HepG2 (cell line): ENCODE data around the gene SGMS1.

Experiments used
- FOXK1 ChIP-seq: sonication (generic); formaldehyde crosslinking; IDR thresholded peaks from 2 replicates; pipeline ENCODE4 v1.4.0; 2020; ENCODE audit warnings: low read depth, missing genetic modification reagents, borderline replicate concordance
- MED1 ChIP-seq: sonication (generic); formaldehyde crosslinking; IDR thresholded peaks from 2 replicates; pipeline ENCODE4 v1.4.0; 2020; ENCODE audit warnings: missing genetic modification reagents
- SP2 ChIP-seq: sonication (generic); formaldehyde crosslinking; IDR thresholded peaks from 2 replicates; pipeline ENCODE4 v1.5.1; 2020; ENCODE audit warnings: mild to moderate bottlenecking, missing genetic modification reagents
- YY1 ChIP-seq: IDR thresholded peaks from 2 replicates; pipeline ENCODE4 v1.6.1; 2011; ENCODE audit warnings: low read length, low read depth, moderate library complexity, mild to moderate bottlenecking; ENCODE audit not compliant: insufficient read depth, insufficient replicate concordance
- TF ChIP-seq, protein P1 (sequence below): sonication (generic); formaldehyde crosslinking; IDR thresholded peaks from 2 replicates; pipeline ENCODE4 v1.8.0; 2022; ENCODE audit warnings: missing genetic modification reagents, mild to moderate bottlenecking, inconsistent platforms, borderline replicate concordance
- TF ChIP-seq, protein P2 (sequence below): sonication (generic); formaldehyde crosslinking; IDR thresholded peaks from 2 replicates; pipeline ENCODE4 v1.5.0; 2020; ENCODE audit warnings: mild to moderate bottlenecking, missing genetic modification reagents, moderate library complexity

GRCh38 chr10:50498465-50498864, 125.3 kb downstream of the SGMS1 start:
- no peak for TF ChIP-seq YY1
- no peak for TF ChIP-seq FOXK1 (CRISPR knock-in tag)
- TF ChIP-seq, protein P1, sequence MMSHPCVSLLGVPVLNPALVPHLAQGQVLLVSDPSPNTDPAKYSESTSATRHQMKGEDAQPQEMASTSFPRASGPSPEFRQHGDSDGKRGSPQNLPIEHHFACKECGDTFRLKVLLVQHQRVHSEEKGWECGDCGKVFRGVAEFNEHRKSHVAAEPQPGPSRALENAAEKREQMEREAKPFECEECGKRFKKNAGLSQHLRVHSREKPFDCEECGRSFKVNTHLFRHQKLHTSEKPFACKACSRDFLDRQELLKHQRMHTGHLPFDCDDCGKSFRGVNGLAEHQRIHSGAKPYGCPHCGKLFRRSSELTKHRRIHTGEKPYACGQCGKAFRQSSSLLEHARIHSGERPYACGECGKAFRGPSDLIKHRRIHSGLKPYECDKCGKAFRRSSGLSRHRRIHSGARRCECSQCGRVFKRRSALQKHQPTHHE = no peak
- TF ChIP-seq MED1 = no peak
- TF ChIP-seq SP2 (CRISPR knock-in tag) = no peak
- TF ChIP-seq, protein P2, sequence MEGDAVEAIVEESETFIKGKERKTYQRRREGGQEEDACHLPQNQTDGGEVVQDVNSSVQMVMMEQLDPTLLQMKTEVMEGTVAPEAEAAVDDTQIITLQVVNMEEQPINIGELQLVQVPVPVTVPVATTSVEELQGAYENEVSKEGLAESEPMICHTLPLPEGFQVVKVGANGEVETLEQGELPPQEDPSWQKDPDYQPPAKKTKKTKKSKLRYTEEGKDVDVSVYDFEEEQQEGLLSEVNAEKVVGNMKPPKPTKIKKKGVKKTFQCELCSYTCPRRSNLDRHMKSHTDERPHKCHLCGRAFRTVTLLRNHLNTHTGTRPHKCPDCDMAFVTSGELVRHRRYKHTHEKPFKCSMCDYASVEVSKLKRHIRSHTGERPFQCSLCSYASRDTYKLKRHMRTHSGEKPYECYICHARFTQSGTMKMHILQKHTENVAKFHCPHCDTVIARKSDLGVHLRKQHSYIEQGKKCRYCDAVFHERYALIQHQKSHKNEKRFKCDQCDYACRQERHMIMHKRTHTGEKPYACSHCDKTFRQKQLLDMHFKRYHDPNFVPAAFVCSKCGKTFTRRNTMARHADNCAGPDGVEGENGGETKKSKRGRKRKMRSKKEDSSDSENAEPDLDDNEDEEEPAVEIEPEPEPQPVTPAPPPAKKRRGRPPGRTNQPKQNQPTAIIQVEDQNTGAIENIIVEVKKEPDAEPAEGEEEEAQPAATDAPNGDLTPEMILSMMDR = no peak
